Measurements from ENCODE around the gene GPR162.

The GPR162 gene

GRCh38 chr12:6839482-6840201 lies 18.0 kb downstream of the GPR162 start:
- no peak for DNase-seq

- DNase-seq: no peak
Observed at GRCh38 chr12:6840330-6840729, 18.7 kb downstream of the GPR162 start.

- DNase-seq: no peak
Observed at GRCh38 chr12:6840761-6841515, 19.3 kb downstream of the GPR162 start, which contains the start of gene GNB3. TSS of gene GNB3 (plus strand) at chr12:6840925. CDS start at chr12:6841288, 363 bp downstream.

- no peak for DNase-seq
Observed at GRCh38 chr12:6842075-6842474, 20.5 kb downstream of the GPR162 start.

GRCh38 chr12:6843118-6843902 lies 21.7 kb downstream of the GPR162 start:
- no peak for DNase-seq

- DNase-seq: no peak
Observed at GRCh38 chr12:6845395-6845794, 23.8 kb downstream of the GPR162 start.

GRCh38 chr12:6846316-6846869 lies 24.8 kb downstream of the GPR162 start:
- no peak for DNase-seq

GRCh38 chr12:6847676-6848075 lies 26.1 kb downstream of the GPR162 start:
- DNase-seq: no peak

- DNase-seq: no peak
Observed at GRCh38 chr12:6849427-6849826, 27.8 kb downstream of the GPR162 start.

- no peak for DNase-seq
Observed at GRCh38 chr12:6849976-6850560, 28.4 kb downstream of the GPR162 start.

GRCh38 chr12:6850796-6851152 lies 29.2 kb downstream of the GPR162 start:
- no peak for DNase-seq

- peak; percentile 93 for DNase-seq
Observed at GRCh38 chr12:6851153-6851920, 29.7 kb downstream of the GPR162 start, which contains the start of gene CDCA3. TSS of gene CDCA3 (minus strand) at chr12:6851286. CDS start at chr12:6850952, 334 bp downstream.

- peak; percentile 98 for DNase-seq
Observed at GRCh38 chr12:6851921-6852650, 30.5 kb downstream of the GPR162 start, which contains the start of gene USP5. TSS of gene USP5 (plus strand) at chr12:6852150. CDS start at chr12:6852180, 30 bp downstream.

GRCh38 chr12:6852651-6853354 lies 31.2 kb downstream of the GPR162 start:
- DNase-seq: peak; percentile 14

GRCh38 chr12:6853626-6854025 lies 32.0 kb downstream of the GPR162 start:
- DNase-seq: no peak

- no peak for DNase-seq
Observed at GRCh38 chr12:6854036-6854435, 32.4 kb downstream of the GPR162 start.

- no peak for DNase-seq
Observed at GRCh38 chr12:6855322-6855721, 33.7 kb downstream of the GPR162 start.

GRCh38 chr12:6858799-6859198 lies 37.2 kb downstream of the GPR162 start:
- DNase-seq: no peak

- DNase-seq: no peak
Observed at GRCh38 chr12:6860116-6860515, 38.5 kb downstream of the GPR162 start.

GRCh38 chr12:6860942-6861341 lies 39.3 kb downstream of the GPR162 start:
- DNase-seq: no peak

All from GF-D8 (cell line).